HFF-Myc (cell line): Measurements from ENCODE around the gene PDIA6.
"Not testable (repeated sequence)": the region's sequence is repeated elsewhere in the genome, so short reads cannot be mapped to it uniquely, and the experiment has no call there.

Source experiments
- DNase-seq: peaks from one replicate; pipeline ENCODE4 v3.0.0-alpha.2; 2011; ENCODE audit warnings: low read depth; ENCODE audit errors: extremely low read depth
- H3K4me3 ChIP-seq: replicated peaks from 2 replicates; pipeline ENCODE4 v1.5.1; 2011; ENCODE audit warnings: low read depth, mild to moderate bottlenecking, control low read depth, low read length
- TF ChIP-seq, protein P1 (sequence below): IDR thresholded peaks from 2 replicates; pipeline ENCODE4 v1.5.1; 2012; ENCODE audit warnings: mild to moderate bottlenecking, low read depth, low read length, control low read depth; ENCODE audit errors: missing control alignments

PDIA6 gene

GRCh38 chr2:10783421-10783820 lies 29.2 kb downstream of the PDIA6 start:
- H3K4me3 ChIP-seq: no peak overlapping the region
- no peak for DNase-seq
- TF ChIP-seq, protein P1, sequence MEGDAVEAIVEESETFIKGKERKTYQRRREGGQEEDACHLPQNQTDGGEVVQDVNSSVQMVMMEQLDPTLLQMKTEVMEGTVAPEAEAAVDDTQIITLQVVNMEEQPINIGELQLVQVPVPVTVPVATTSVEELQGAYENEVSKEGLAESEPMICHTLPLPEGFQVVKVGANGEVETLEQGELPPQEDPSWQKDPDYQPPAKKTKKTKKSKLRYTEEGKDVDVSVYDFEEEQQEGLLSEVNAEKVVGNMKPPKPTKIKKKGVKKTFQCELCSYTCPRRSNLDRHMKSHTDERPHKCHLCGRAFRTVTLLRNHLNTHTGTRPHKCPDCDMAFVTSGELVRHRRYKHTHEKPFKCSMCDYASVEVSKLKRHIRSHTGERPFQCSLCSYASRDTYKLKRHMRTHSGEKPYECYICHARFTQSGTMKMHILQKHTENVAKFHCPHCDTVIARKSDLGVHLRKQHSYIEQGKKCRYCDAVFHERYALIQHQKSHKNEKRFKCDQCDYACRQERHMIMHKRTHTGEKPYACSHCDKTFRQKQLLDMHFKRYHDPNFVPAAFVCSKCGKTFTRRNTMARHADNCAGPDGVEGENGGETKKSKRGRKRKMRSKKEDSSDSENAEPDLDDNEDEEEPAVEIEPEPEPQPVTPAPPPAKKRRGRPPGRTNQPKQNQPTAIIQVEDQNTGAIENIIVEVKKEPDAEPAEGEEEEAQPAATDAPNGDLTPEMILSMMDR: no peak

DNA sequence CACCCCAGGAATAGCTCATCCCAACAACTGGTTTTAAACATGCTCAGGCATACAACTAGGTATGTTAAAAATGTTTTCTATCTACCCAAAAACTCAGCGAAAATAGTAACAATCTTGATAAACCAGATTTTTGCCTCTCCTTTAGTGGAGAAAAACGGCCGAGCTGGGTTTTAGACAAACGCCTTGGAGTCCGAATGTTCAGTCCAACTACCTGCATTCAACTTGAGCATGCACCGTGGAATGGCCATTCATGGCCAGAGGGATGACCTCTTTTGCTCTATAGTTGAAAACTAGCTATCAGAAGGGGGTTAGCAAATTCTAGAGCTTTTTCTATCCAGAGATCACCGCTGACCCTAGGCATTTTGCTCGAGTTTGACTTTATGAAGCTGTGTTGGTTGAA lies 30.8 kb downstream of the PDIA6 start:
- no peak overlapping the region for H3K4me3 ChIP-seq
- no peak for DNase-seq
- TF ChIP-seq, protein P1: no peak

DNA sequence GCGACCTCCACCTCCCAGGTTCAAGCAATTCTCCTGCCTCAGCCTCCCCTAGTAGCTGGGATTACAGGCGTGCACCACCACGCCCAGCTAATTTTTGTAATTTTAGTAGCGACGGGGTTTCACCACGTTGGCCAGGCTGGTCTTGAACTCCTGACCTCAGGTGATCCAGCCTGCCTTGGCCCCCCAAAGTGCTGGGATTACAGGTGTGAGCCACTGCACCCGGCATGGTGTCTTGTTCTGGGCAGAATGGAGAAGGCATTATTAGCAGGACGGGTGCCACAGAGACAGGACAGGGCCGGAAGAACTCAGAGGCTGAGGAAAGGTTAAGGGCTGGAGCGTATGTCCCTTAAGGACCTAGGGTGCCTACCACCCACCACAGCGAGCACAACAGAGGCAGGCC lies 31.8 kb downstream of the PDIA6 start:
- H3K4me3 ChIP-seq, DNase-seq: not testable (repeated sequence)

DNA sequence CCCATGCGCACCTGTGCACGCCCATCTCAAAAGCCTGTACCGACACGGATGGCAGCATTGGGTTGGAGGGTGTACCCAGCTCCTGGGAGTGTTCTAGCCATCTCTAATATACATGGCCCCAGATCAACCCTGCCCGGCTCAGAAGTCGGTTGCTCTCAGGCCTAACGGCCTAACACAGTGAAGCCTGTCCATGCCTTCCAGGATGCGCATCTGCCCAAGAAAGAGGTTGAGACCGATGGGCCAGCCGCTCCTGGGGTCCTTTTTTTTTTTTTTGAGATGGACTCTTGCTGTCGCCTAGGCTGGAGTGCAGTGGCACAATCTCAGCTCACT lies 32.1 kb downstream of the PDIA6 start:
- DNase-seq: no peak

GRCh38 chr2:10779776-10780490 lies 32.7 kb downstream of the PDIA6 start:
- TF ChIP-seq, protein P1: no peak
- no peak for DNase-seq
- H3K4me3 ChIP-seq: no peak overlapping the region

More for the DNA sequence above, 32.1 kb downstream of the PDIA6 start:
- no peak overlapping the region for H3K4me3 ChIP-seq
- TF ChIP-seq, protein P1: no peak

- no peak for DNase-seq
- TF ChIP-seq, protein P1: no peak
- no peak overlapping the region for H3K4me3 ChIP-seq
These were observed 33.9 kb downstream of the PDIA6 start for GRCh38 chr2:10778724-10779115.

- TF ChIP-seq, protein P1: no peak
- no peak for DNase-seq
These were observed 34.5 kb downstream of the PDIA6 start for GRCh38 chr2:10777842-10778723.

More at GRCh38 chr2:10777842-10778723, 34.5 kb downstream of the PDIA6 start:
- no peak overlapping the region for H3K4me3 ChIP-seq
